ENCODE results near the gene HECW1.

HECW1 gene

DNA sequence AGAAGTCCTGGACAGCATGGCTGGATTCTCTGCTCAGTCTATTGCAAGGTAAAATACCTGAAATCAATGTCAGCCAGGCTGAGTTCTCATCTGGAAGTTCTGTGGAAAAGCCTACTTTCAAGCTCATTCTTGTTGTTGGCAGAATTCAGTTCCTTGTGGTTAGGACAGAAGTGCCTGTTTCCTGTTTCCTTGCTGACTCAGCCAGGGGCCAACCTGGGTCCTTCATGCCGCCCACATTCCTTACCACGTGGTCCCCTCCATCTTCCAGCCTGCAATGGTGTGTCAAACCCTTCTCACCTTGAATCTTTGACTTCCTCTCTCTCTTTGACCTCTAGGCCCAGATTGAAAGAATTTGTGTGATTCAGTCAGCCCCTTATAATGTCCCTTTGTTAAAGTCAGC lies 273.4 kb downstream of the HECW1 start:
- no peak for DNase-seq

DNA sequence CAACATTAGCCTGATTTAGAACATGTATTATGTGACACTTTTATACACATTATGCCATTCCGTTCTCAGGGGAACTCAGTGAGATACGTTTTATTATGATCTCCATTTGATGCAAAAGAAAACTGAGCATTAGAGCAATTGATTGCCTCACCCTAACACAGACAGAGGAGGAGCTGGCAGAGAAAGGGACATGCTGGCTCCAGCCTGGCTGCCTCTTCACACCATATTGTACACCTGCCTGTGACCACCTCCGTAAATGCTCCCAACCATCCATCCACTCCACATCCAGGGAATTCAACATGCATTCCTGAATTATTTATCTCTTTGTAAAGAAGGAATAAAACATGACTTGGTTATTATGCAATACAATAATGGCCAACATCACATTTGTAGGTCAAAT lies 275.5 kb downstream of the HECW1 start:
- no peak for DNase-seq

- DNase-seq, result no peak
Measured at GRCh38 chr7:43390576-43390975, 278.1 kb downstream of the HECW1 start.

DNA sequence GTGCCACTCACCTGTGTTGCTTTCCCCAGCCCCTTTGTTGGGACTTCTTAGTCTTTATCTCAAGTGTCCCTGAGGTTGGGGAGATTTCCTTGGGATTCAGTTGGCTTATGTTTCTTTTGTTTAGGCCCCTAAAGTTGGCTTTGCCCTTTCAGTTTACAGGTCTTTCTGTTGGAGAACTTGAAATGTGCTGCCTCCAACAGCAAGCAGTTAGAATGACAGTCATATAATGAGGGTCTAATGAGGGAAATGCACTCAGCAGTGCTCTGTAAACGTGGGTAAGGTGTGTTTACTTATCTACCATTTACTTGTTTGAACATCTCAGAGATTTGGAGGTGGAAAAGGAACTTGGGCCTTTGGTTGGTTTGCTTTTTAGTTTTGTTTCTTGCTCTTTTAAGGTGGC lies 279.1 kb downstream of the HECW1 start:
- no peak for DNase-seq

- no peak for DNase-seq
Measured at GRCh38 chr7:43392638-43393330, 280.3 kb downstream of the HECW1 start.

- DNase-seq, result no peak
Measured at GRCh38 chr7:43394441-43395130, 282.1 kb downstream of the HECW1 start.

DNA sequence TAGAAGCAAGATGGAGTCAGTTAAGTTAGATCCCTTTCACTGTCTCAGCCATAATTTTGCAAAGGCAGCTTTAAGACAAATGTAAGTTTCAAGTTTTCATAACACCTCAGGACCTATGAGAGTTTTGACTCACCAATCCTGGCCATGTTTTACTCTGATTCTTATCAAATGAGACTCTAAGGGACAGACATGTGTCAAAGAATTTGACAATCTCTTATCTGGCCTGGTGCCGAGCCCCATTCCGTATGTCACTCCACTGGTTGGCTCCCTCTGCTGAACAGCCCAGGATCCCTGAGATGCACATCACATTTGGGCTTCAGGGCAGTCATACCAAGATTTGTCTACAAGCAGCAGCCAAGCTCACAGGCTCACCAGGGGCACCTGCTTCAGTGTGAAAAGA lies 282.9 kb downstream of the HECW1 start:
- no peak for DNase-seq

DNA sequence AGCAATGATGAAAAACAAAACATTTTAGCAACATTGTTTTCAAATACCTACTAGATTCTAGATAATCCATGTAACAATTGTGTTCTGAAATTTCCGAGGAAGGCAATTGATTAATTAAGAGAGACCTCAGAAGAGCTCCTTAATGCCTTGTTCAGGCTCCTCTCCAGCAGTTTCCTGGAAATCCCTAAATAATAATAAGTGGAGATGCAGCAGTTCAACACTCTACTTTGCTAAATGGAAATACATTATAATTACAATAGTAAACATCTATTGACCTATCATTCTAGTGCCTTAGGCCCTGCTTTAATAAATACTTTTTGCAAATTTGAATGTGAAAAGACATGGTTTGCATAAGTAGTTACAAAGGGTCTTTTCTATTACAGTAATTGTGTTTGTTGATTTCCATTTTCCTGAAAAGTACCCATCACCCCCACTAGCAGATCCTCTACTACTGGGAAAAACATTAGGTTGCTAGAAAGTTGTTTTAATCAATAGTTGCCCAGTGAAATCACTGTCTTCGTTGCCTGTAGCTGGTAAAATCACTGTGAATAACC lies 283.8 kb downstream of the HECW1 start:
- DNase-seq, result no peak

- no peak for DNase-seq
Measured at GRCh38 chr7:43398831-43399230, 286.4 kb downstream of the HECW1 start.

DNA sequence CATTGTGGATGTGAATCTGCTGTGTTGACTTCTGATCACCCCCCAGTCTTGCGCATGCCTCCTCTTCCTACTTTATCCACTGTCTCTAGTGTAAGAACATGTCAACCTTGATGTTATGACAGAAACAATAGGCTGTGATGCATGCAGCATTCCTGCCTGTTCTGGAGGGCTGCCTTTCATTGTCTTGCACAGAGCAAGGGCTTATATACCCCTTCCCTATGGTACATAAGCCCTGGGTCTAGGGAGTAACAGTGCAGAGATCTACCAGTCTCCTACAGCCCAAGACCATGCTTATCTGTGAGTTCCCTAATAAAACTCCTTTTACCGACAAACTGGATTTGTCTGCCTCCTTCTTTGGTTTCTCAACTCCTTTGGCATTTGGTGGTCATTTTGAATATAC lies 293.5 kb downstream of the HECW1 start:
- DNase-seq, result no peak

DNA sequence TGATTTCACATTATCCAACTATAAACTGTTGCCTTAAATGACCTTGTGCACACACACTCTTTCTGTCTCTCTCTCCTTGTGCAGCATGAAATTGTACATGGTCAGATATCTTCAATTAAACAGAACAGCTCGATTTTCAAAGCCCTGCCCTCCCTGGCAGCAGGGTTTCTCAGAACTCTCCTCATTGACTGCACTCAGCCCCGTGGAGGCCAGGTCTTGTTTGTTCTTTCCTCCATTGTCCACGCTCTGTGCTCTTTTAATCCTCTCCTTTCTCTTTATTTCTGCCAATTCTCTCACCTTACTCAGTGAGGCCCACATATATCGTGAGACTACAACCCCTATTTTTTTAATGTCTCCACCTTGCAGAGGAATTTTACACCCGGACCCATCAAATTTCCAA lies 294.5 kb downstream of the HECW1 start:
- DNase-seq, result no peak

DNA sequence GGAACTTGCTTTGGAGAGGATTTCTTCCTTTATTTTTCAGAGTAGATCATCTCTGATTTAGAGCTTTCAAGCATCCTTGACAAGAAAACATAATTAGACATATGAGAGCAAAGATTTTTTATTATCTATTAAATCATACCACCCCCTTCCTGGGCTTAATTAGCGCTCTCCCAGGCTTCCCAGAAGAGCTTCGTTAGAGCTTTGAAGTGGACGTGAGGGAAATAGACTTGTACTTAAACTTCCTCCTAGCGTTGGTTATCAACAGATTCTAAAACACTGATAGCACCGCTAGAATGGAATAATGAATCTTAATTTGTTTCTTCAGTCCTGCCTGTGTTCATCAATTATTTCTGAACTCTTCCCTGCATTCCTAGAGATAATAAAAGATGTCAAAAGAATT lies 296.5 kb downstream of the HECW1 start:
- no peak for DNase-seq

- DNase-seq, result no peak
Measured at GRCh38 chr7:43417455-43417854, 305.0 kb downstream of the HECW1 start.

DNA sequence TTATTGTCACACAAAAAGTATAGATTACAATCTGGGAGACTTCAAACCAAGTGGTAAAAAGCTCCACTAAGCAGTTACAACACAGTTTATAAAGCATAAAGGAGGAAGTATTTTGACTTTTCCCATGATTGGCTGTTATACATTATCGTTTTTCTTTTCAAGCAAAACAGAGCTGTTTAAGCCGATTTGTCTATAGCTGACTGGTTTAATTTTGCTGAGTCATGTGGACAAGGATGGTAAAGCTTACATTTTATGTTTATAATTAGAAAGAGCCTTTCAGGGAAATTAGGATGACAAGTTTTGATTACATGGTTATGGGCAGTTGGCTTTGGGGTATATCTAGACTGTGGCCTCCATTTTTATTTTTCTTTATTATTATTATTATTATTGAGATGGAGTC lies 318.0 kb downstream of the HECW1 start:
- DNase-seq, result no peak

GRCh38 chr7:43431020-43431595 lies 318.7 kb downstream of the HECW1 start:
- no peak for DNase-seq

- DNase-seq, result no peak
Measured at GRCh38 chr7:43433639-43434038, 321.2 kb downstream of the HECW1 start.

DNA sequence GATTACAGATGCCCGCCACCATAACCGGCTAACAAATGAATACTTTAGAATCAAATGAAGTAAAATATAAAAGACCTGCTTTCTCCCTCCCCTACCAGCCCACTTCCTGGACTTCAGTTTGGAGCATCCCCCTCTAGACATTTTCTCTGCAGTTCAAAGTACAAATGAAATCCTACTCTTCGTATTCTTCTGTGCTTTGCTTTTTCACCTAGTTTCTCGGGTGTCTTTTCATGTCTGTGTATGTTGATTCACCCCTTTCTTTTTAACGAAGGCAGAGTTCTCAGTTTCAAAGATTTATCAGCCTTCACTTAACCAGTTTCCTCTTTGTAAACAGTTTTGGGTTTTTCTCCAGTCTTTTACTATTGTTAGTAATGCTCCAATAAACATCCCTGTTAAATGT lies 324.6 kb downstream of the HECW1 start:
- DNase-seq, result no peak

- no peak for DNase-seq
Measured at GRCh38 chr7:43438897-43439479, 326.5 kb downstream of the HECW1 start.

- no peak for DNase-seq
Measured at GRCh38 chr7:43439631-43440401, 327.4 kb downstream of the HECW1 start.

- DNase-seq, result no peak
Measured at GRCh38 chr7:43441231-43442130, 329.0 kb downstream of the HECW1 start.

- no peak for DNase-seq
Measured at GRCh38 chr7:43443381-43443780, 330.9 kb downstream of the HECW1 start.

Data from DMS79 treated with DMSO at 0.1 percent for 48 hours (cell line).